CD14-positive monocyte (primary cell): Measurements from ENCODE around the gene NOD2. TPM values are rescaled to one million over a fixed set of nuclear protein-coding genes. Genes with fewer than 3 reads are reported as not detected.

Source experiments
- DNase-seq, 3 donors: peaks; one replicate each; pipeline ENCODE4 v3.0.0-alpha.2; 2011 to 2022
- H2AFZ ChIP-seq: 2 replicates; pipeline ENCODE4 v1.6.0; 2012; ENCODE audit warnings: mild to moderate bottlenecking, low read depth, low read length, inconsistent platforms; ENCODE audit not compliant: insufficient read depth, poor library complexity, severe bottlenecking
- H3K27ac ChIP-seq, 2 donors: 1 replicate in 1 of 2; 2 replicates in 1 of 2; pipeline ENCODE4 v1.5.1; 2012 to 2013; ENCODE audit warnings: low read length in 2 of 2, control low read depth in 1 of 2, inconsistent platforms in 1 of 2, low read depth in 1 of 2, mild to moderate bottlenecking in 1 of 2
- H3K27me3 ChIP-seq, 2 donors: one replicate each; pipeline versions ENCODE4 v1.6.0 to v1.6.1; 2011 to 2013; ENCODE audit warnings: low read length in 2 of 2; ENCODE audit not compliant: control insufficient read depth in 2 of 2, insufficient read depth in 2 of 2
- H3K36me3 ChIP-seq, 2 donors: replicated peaks in 1 of 2; 1 replicate in 1 of 2; 2 replicates in 1 of 2; pipeline versions ENCODE4 v1.5.1 to v1.6.1; 2012 to 2013; ENCODE audit warnings: low read length in 2 of 2, control low read depth in 1 of 2, inconsistent platforms in 1 of 2, mild to moderate bottlenecking in 1 of 2; ENCODE audit not compliant: insufficient read depth in 2 of 2, control insufficient read depth in 1 of 2
- H3K4me1 ChIP-seq, 2 donors: 1 replicate in 1 of 2; 2 replicates in 1 of 2; pipeline versions ENCODE4 v1.5.1 to v1.6.1; 2012 to 2013; ENCODE audit warnings: low read length in 2 of 2, control low read depth in 1 of 2, inconsistent platforms in 1 of 2, mild to moderate bottlenecking in 1 of 2, moderate library complexity in 1 of 2; ENCODE audit not compliant: insufficient read depth in 2 of 2, control insufficient read depth in 1 of 2
- H3K4me2 ChIP-seq: replicated peaks from 2 replicates; pipeline ENCODE3; 2012; ENCODE audit warnings: low read length, moderate library complexity, mild to moderate bottlenecking; ENCODE audit not compliant: poor library complexity, severe bottlenecking; ENCODE audit errors: extremely low read depth
- H3K4me3 ChIP-seq, 3 experiments: fragments of 200-600 bp in 1 of 3; sonication (generic) in 1 of 3; replicated peaks in 1 of 3; 1 replicate in 2 of 3; 2 replicates in 1 of 3; pipeline ENCODE4 v1.5.1; 2011 to 2013; ENCODE audit warnings: low read length in 3 of 3, mild to moderate bottlenecking in 3 of 3, control low read depth in 2 of 3, low read depth in 2 of 3, inconsistent platforms in 1 of 3, moderate library complexity in 1 of 3
- H3K79me2 ChIP-seq: 2 replicates; pipeline ENCODE4 v1.6.0; 2012; ENCODE audit warnings: mild to moderate bottlenecking, control low read depth, inconsistent platforms, low read length, moderate library complexity; ENCODE audit not compliant: insufficient read depth
- H3K9ac ChIP-seq: 2 replicates; pipeline ENCODE4 v1.6.0; 2017; ENCODE audit warnings: low read length, mild to moderate bottlenecking; ENCODE audit not compliant: insufficient read depth, poor library complexity, severe bottlenecking
- H3K9me3 ChIP-seq, 2 donors: replicated peaks in 1 of 2; 1 replicate in 1 of 2; 2 replicates in 1 of 2; pipeline versions ENCODE4 v1.5.1 to v1.6.1; 2012 to 2013; ENCODE audit warnings: low read length in 2 of 2, control low read depth in 1 of 2; ENCODE audit not compliant: control insufficient read depth in 1 of 2, insufficient read depth in 1 of 2
- H4K20me1 ChIP-seq: 2 replicates; pipeline ENCODE4 v1.6.0; 2012; ENCODE audit warnings: mild to moderate bottlenecking, low read length, control low read depth, moderate library complexity; ENCODE audit not compliant: insufficient read depth
- H3K27ac Mint-ChIP-seq, 7 donors: one replicate each; pipeline ENCODE4 v1.8.0; 2020; ENCODE audit warnings: mild to moderate bottlenecking in 7 of 7, mixed read lengths in 7 of 7, moderate library complexity in 6 of 7, inconsistent platforms in 2 of 7
- H3K27me3 Mint-ChIP-seq, 3 donors: one replicate each; pipeline ENCODE4 v1.8.0; 2021 to 2022; ENCODE audit warnings: low read depth in 3 of 3, mild to moderate bottlenecking in 3 of 3, mixed read lengths in 3 of 3, moderate library complexity in 3 of 3, inconsistent platforms in 1 of 3
- H3K36me3 Mint-ChIP-seq, 2 donors: one replicate each; pipeline ENCODE4 v1.8.0; 2020; ENCODE audit warnings: mixed read lengths in 2 of 2, inconsistent platforms in 1 of 2, mild to moderate bottlenecking in 1 of 2
- H3K4me1 Mint-ChIP-seq: one replicate; pipeline ENCODE4 v1.8.0; 2020; ENCODE audit warnings: mild to moderate bottlenecking, mixed read lengths
- H3K4me3 Mint-ChIP-seq, 2 donors: one replicate each; pipeline ENCODE4 v1.8.0; 2020; ENCODE audit warnings: mild to moderate bottlenecking in 2 of 2, mixed read lengths in 2 of 2, moderate library complexity in 1 of 2
- H3K9me3 Mint-ChIP-seq, 7 donors: one replicate each; pipeline ENCODE4 v1.8.0; 2020 to 2022; ENCODE audit warnings: mixed read lengths in 7 of 7, mild to moderate bottlenecking in 6 of 7, moderate library complexity in 6 of 7, inconsistent platforms in 2 of 7
- WGBS: methylation state at CpG from one replicate; pipeline ENCODE4 v1.1.5; 2013; ENCODE audit warnings: missing lambda C conversion rate; ENCODE audit not compliant: insufficient coverage; 5-methylcytosine and 5-hydroxymethylcytosine counted together
- intact Hi-C, 2 donors: fragments of 100-400 bp; cut with micrococcal nuclease; formaldehyde crosslinking; loops; one replicate each; pipeline versions ENCODE4 v1.15.0 to v1.15.1; 2023
- polyA plus RNA-seq, 3 donors: library from polyadenylated mRNA; depleted of rRNA in 1 of 3; unstranded in 2 of 3; stranded (reverse) in 1 of 3; fragments of 300-500 nt in 2 of 3; fragments of >200 nt in 1 of 3; fragmentation: Illumina TruSeq in 2 of 3; gene quantifications; 1 replicate in 2 of 3; 2 replicates in 1 of 3; pipeline ENCODE4 v1.2.3, GENCODE V29; 2012 to 2021
- TF ChIP-seq, protein P1 (sequence below): fragments of 200-600 bp; IDR thresholded peaks from one replicate; pipeline ENCODE4 v1.8.0; 2022; ENCODE audit warnings: antibody characterized with exemption, mild to moderate bottlenecking

NOD2 gene
- polyA plus RNA-seq, 3 donors: 18.5 to 83.3 (median 29.7) TPM

DNA sequence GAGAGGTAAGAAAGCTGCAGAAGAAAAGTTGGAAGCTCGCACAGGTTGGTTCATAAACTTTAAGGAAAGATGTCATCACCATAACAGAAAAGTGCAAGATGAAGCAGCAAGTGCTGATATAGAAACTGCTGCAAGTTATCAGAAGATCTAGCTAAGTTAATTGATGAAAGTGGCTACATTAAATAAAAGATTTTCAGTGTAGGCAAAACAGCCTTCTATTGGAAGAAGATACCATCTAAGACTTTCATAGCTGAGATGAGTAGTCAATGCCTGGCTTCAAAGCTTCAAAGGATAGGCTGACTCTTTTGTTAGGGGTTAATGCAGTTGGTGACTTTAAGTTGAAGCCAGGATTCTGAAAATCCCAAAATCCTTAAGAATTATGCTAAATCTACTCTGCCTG, 72.5 kb downstream of the NOD2 start:
- no peak overlapping the region for H3K4me3 ChIP-seq
- peaks cover 79 to 90% of the 10 kb centered on the region in 2 donors for H3K36me3 Mint-ChIP-seq
- peaks cover 0 to 7% of the 10 kb centered on the region in 2 donors for H3K4me1 ChIP-seq
- H3K9me3 Mint-ChIP-seq: peaks cover 5 to 21% (median 13%) of the 10 kb centered on the region in 7 donors
- no peak overlapping the region for H2AFZ ChIP-seq
- H3K36me3 ChIP-seq: peaks cover 55 to 85% of the 10 kb centered on the region in 2 donors
- H3K27me3 ChIP-seq: no peaks in the 10 kb centered on the region
- H3K9ac ChIP-seq: no peak overlapping the region
- peaks cover 0 to 1% (median 0%) of the 10 kb centered on the region in 3 donors for H3K27me3 Mint-ChIP-seq
- TF ChIP-seq, protein P1, sequence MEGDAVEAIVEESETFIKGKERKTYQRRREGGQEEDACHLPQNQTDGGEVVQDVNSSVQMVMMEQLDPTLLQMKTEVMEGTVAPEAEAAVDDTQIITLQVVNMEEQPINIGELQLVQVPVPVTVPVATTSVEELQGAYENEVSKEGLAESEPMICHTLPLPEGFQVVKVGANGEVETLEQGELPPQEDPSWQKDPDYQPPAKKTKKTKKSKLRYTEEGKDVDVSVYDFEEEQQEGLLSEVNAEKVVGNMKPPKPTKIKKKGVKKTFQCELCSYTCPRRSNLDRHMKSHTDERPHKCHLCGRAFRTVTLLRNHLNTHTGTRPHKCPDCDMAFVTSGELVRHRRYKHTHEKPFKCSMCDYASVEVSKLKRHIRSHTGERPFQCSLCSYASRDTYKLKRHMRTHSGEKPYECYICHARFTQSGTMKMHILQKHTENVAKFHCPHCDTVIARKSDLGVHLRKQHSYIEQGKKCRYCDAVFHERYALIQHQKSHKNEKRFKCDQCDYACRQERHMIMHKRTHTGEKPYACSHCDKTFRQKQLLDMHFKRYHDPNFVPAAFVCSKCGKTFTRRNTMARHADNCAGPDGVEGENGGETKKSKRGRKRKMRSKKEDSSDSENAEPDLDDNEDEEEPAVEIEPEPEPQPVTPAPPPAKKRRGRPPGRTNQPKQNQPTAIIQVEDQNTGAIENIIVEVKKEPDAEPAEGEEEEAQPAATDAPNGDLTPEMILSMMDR: no peak
- intact Hi-C loops: no loop called here
- no peak overlapping the region for H3K4me3 Mint-ChIP-seq
- H3K27ac ChIP-seq: no peak overlapping the region
- DNase-seq: no peak
- H3K4me2 ChIP-seq: no peak overlapping the region
- H3K9me3 ChIP-seq: peaks cover 0 to 25% of the 10 kb centered on the region in 2 donors
- no CpG with 5 or more reads among the region's 1 CpG for WGBS
- H3K79me2 ChIP-seq: peaks cover 93% of the 10 kb centered on the region
- H3K27ac Mint-ChIP-seq: no peak overlapping the region
- H4K20me1 ChIP-seq: peaks cover 99% of the 10 kb centered on the region
- peaks cover 6% of the 10 kb centered on the region for H3K4me1 Mint-ChIP-seq

DNA sequence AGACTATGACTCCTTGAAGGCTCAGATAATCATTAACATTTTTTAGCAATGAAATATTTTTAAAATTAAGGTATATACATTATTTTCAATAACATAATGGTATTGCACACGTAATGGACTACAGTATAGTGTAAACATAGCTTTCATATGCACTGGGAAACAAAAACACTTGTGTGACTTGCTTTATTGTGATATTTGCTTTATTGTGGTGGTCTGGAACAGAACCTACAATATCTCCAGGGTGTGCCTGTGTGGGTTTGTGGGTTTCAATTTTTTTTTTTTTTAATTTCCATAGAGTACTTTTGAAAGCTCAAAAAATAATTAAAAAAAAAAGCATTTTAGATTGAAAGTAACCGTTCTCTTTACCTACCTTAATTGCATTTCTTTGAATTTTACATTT, 73.8 kb downstream of the NOD2 start:
- Histone ChIP-seq H3K9ac (no peak overlapping the region), H3K27me3 (no peaks in the 10 kb centered on the region), H3K4me1 (no peaks in the 10 kb centered on the region), H3K4me2 (no peak overlapping the region), H3K36me3 (peaks cover 52 to 80% of the 10 kb centered on the region in 2 donors), H4K20me1 (peaks cover 99% of the 10 kb centered on the region), H3K79me2 (peaks cover 86% of the 10 kb centered on the region), H3K27ac (no peak overlapping the region), H2AFZ (no peak overlapping the region), H3K9me3 (peaks cover 0 to 25% of the 10 kb centered on the region in 2 donors), H3K4me3 (no peak overlapping the region)
- peaks cover 0 to 1% (median 0%) of the 10 kb centered on the region in 3 donors for H3K27me3 Mint-ChIP-seq
- no CpG with 5 or more reads among the region's 2 CpGs for WGBS
- TF ChIP-seq, protein P1: no peak
- peaks cover 3% of the 10 kb centered on the region for H3K4me1 Mint-ChIP-seq
- intact Hi-C loops: no loop called here
- H3K9me3 Mint-ChIP-seq: peaks cover 5 to 21% (median 13%) of the 10 kb centered on the region in 7 donors
- H3K27ac Mint-ChIP-seq: no peak overlapping the region
- no peak overlapping the region for H3K4me3 Mint-ChIP-seq
- H3K36me3 Mint-ChIP-seq: peaks cover 75 to 82% of the 10 kb centered on the region in 2 donors
- no peak for DNase-seq
